ENCODE measurements around the gene BANF2. TPM values are rescaled to one million over a fixed set of nuclear protein-coding genes. Genes with fewer than 3 reads are reported as not detected.
A peak's percentile ranks its signal among the peaks of the same experiment; 100 is the strongest.

BANF2 gene
- total RNA-seq, 2 experiments from 2014 or later: not detected

GRCh38 chr20:17669306-17669931 is 30.3 kb upstream of the BANF2 start:
- H3K27ac Mint-ChIP-seq: no peak overlapping the region
- ChIA-PET CTCF (no interaction called here), POLR2A (no interaction called here)
- peaks cover 14% of the 10 kb centered on the region for H3K36me3 Mint-ChIP-seq (ENCODE audit: low read depth)
- no peaks in the 10 kb centered on the region for H3K9me3 Mint-ChIP-seq
- no peak for DNase-seq
- peaks cover 21% of the 10 kb centered on the region for H3K4me1 Mint-ChIP-seq
- H3K27me3 Mint-ChIP-seq: no peaks in the 10 kb centered on the region
- no peak overlapping the region for H3K4me3 Mint-ChIP-seq

GRCh38 chr20:17671011-17671410 is 28.8 kb upstream of the BANF2 start:
- Mint-ChIP-seq H3K4me1 (peaks cover 11% of the 10 kb centered on the region), H3K27ac (no peak overlapping the region), H3K4me3 (no peak overlapping the region), H3K36me3 (ENCODE audit: low read depth) (peaks cover 14% of the 10 kb centered on the region), H3K27me3 (no peaks in the 10 kb centered on the region), H3K9me3 (no peaks in the 10 kb centered on the region)
- CTCF ChIA-PET: no interaction called here
- POLR2A ChIA-PET: no interaction called here
- no peak for DNase-seq

GRCh38 chr20:17671565-17671964 is 28.2 kb upstream of the BANF2 start:
- H3K27ac Mint-ChIP-seq: no peak overlapping the region
- no peaks in the 10 kb centered on the region for H3K27me3 Mint-ChIP-seq
- CTCF ChIA-PET: no interaction called here
- H3K9me3 Mint-ChIP-seq: no peaks in the 10 kb centered on the region
- peaks cover 8% of the 10 kb centered on the region for H3K4me1 Mint-ChIP-seq
- POLR2A ChIA-PET: no interaction called here
- H3K4me3 Mint-ChIP-seq: no peak overlapping the region
- DNase-seq: no peak
- H3K36me3 Mint-ChIP-seq (ENCODE audit: low read depth): peaks cover 14% of the 10 kb centered on the region

GRCh38 chr20:17673084-17673483 is 26.7 kb upstream of the BANF2 start:
- ChIA-PET CTCF (no interaction called here), POLR2A (no interaction called here)
- H3K36me3 Mint-ChIP-seq (ENCODE audit: low read depth): peaks cover 8% of the 10 kb centered on the region

GRCh38 chr20:17674722-17675518 is 24.8 kb upstream of the BANF2 start:
- H3K27me3 Mint-ChIP-seq: no peaks in the 10 kb centered on the region
- ChIA-PET POLR2A (no interaction called here), CTCF (interaction anchor here (0.6 to 1.1 kb wide), 2 partner anchors 28 to 116 kb away, joined by 3 to 4 read pairs; no protein-coding TSS in a partner anchor)
- DNase-seq: no peak
- no peak overlapping the region for H3K4me3 Mint-ChIP-seq
- no peak overlapping the region for H3K27ac Mint-ChIP-seq
- H3K9me3 Mint-ChIP-seq: no peaks in the 10 kb centered on the region
- H3K4me1 Mint-ChIP-seq: peaks cover 22% of the 10 kb centered on the region
- peaks cover 17% of the 10 kb centered on the region for H3K36me3 Mint-ChIP-seq (ENCODE audit: low read depth)

More at GRCh38 chr20:17673084-17673483, 26.7 kb upstream of the BANF2 start:
- DNase-seq: no peak
- H3K27me3 Mint-ChIP-seq: no peaks in the 10 kb centered on the region
- H3K27ac Mint-ChIP-seq: no peak overlapping the region
- H3K4me1 Mint-ChIP-seq: peaks cover 8% of the 10 kb centered on the region
- H3K9me3 Mint-ChIP-seq: no peaks in the 10 kb centered on the region
- H3K4me3 Mint-ChIP-seq: no peak overlapping the region

- ChIA-PET CTCF (interaction anchor here (0.6 to 1.1 kb wide), 3 partner anchors 27 to 263 kb away, joined by 3 to 4 read pairs (median 3); no protein-coding TSS in a partner anchor), POLR2A (no interaction called here)
- no peak for DNase-seq
- Mint-ChIP-seq H3K4me1 (peaks cover 30% of the 10 kb centered on the region), H3K4me3 (no peak overlapping the region), H3K27me3 (no peaks in the 10 kb centered on the region), H3K9me3 (no peaks in the 10 kb centered on the region), H3K36me3 (ENCODE audit: low read depth) (peaks cover 16% of the 10 kb centered on the region), H3K27ac (no peak overlapping the region)
Measured at GRCh38 chr20:17675519-17676377, 24.0 kb upstream of the BANF2 start.

GRCh38 chr20:17676378-17676759 is 23.4 kb upstream of the BANF2 start:
- no peak for DNase-seq
- Mint-ChIP-seq H3K36me3 (ENCODE audit: low read depth) (peaks cover 14% of the 10 kb centered on the region), H3K9me3 (no peaks in the 10 kb centered on the region), H3K4me3 (no peak overlapping the region), H3K4me1 (peaks cover 30% of the 10 kb centered on the region), H3K27me3 (no peaks in the 10 kb centered on the region), H3K27ac (no peak overlapping the region)
- CTCF ChIA-PET: interaction anchor here (0.9 kb wide), 1 partner anchor 263 kb away, joined by 3 read pairs; no protein-coding TSS in a partner anchor
- POLR2A ChIA-PET: no interaction called here

- ChIA-PET CTCF (interaction anchor here (0.7 kb wide), 1 partner anchor 12 kb away, joined by 5 read pairs; no protein-coding TSS in a partner anchor), POLR2A (no interaction called here)
- Mint-ChIP-seq H3K9me3 (no peaks in the 10 kb centered on the region), H3K4me3 (no peak overlapping the region), H3K4me1 (peaks cover 30% of the 10 kb centered on the region), H3K27ac (no peak overlapping the region), H3K36me3 (ENCODE audit: low read depth) (peaks cover 14% of the 10 kb centered on the region), H3K27me3 (no peaks in the 10 kb centered on the region)
- DNase-seq: no peak
Measured at GRCh38 chr20:17676942-17677341, 22.8 kb upstream of the BANF2 start.

GRCh38 chr20:17678295-17678694 is 21.5 kb upstream of the BANF2 start:
- DNase-seq: no peak
- no peaks in the 10 kb centered on the region for H3K9me3 Mint-ChIP-seq
- H3K27me3 Mint-ChIP-seq: peaks cover 4% of the 10 kb centered on the region
- H3K4me1 Mint-ChIP-seq: peaks cover 36% of the 10 kb centered on the region
- POLR2A ChIA-PET: no interaction called here
- peaks cover 10% of the 10 kb centered on the region for H3K36me3 Mint-ChIP-seq (ENCODE audit: low read depth)
- no peak overlapping the region for H3K4me3 Mint-ChIP-seq
- peak overlapping the region; percentile 36 for H3K27ac Mint-ChIP-seq
- CTCF ChIA-PET: interaction anchor here (0.8 to 1.6 kb wide), 2 partner anchors 13 to 108 kb away, joined by 3 read pairs; partner anchors contain the start of gene DSTN

GRCh38 chr20:17678886-17679285 is 20.9 kb upstream of the BANF2 start:
- Mint-ChIP-seq H3K36me3 (ENCODE audit: low read depth) (peaks cover 10% of the 10 kb centered on the region), H3K27ac (no peak overlapping the region), H3K27me3 (peaks cover 7% of the 10 kb centered on the region), H3K4me3 (no peak overlapping the region), H3K9me3 (no peaks in the 10 kb centered on the region), H3K4me1 (peaks cover 34% of the 10 kb centered on the region)
- CTCF ChIA-PET: interaction anchor here (0.8 to 1.6 kb wide), 2 partner anchors 14 to 109 kb away, joined by 3 read pairs; partner anchors contain the start of gene DSTN
- DNase-seq: no peak
- POLR2A ChIA-PET: no interaction called here

GRCh38 chr20:17679941-17680835 is 19.6 kb upstream of the BANF2 start:
- H3K36me3 Mint-ChIP-seq (ENCODE audit: low read depth): peaks cover 10% of the 10 kb centered on the region
- POLR2A ChIA-PET: no interaction called here

More at GRCh38 chr20:17679941-17680835, 19.6 kb upstream of the BANF2 start:
- H3K27me3 Mint-ChIP-seq: peaks cover 19% of the 10 kb centered on the region
- CTCF ChIA-PET: interaction anchor here (0.8 to 3.2 kb wide), 6 partner anchors 16 to 167 kb away, joined by 3 to 14 read pairs (median 3); partner anchors contain the start of gene DSTN
- DNase-seq: no peak
- peak overlapping the region; percentile 84 for H3K27ac Mint-ChIP-seq
- H3K9me3 Mint-ChIP-seq: no peaks in the 10 kb centered on the region
- H3K4me1 Mint-ChIP-seq: peaks cover 33% of the 10 kb centered on the region
- H3K4me3 Mint-ChIP-seq: peak overlapping the region; percentile 76

Data from activated CD4-positive, alpha-beta T cell treated with anti-CD3 and anti-CD28 coated beads, Interleukin-2, amount 10 ng/mL, durations not matched to agents 7 days and 5 days (primary cell).